ENCODE data around the gene CEP350.
"Not testable (repeated sequence)": the region's sequence is repeated elsewhere in the genome, so short reads cannot be mapped to it uniquely, and the experiment has no call there.

Gene CEP350

GRCh38 chr1:179958359-179958758, 3.7 kb downstream of the CEP350 start:
- Mint-ChIP-seq H3K4me1 (ENCODE audit: low read depth) (peaks cover 29% of the 10 kb centered on the region), H3K27me3 (ENCODE audit: low read depth) (no peaks in the 10 kb centered on the region), H3K27ac (no peak overlapping the region), H3K9me3 (no peaks in the 10 kb centered on the region), H3K4me3 (no peak overlapping the region), H3K36me3 (ENCODE audit: low read depth) (peaks cover 16% of the 10 kb centered on the region)

- not testable (repeated sequence) for H3K9me3 Mint-ChIP-seq; H3K27me3 Mint-ChIP-seq (ENCODE audit: low read depth); H3K4me3 Mint-ChIP-seq; H3K27ac Mint-ChIP-seq
- H3K4me1 Mint-ChIP-seq (ENCODE audit: low read depth) = peaks cover 25% of the 10 kb centered on the region
- H3K36me3 Mint-ChIP-seq (ENCODE audit: low read depth) = peaks cover 25% of the 10 kb centered on the region
These were observed 7.6 kb downstream of the CEP350 start for GRCh38 chr1:179962168-179962567.

DNA sequence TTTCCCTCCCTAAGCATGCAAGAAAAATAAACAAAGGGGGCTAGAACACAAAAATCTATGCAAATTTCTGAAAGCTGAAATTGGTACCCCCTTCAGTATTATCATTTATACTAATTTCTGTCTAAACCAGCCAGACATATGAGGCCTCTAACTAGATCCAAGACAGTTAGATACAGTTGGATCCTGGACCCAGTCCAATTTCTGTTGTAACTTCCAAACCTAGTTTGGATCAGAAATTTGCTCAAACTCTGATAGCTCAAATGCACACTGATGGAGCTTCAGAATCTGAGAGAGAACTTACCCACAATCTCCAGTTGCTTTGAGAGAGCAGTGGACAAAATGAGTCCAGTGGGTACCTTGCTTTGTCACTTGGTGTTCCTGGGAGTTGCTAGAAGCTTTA, 11.9 kb downstream of the CEP350 start:
- H3K4me3 Mint-ChIP-seq = no peak overlapping the region
- no peak overlapping the region for H3K27ac Mint-ChIP-seq
- H3K36me3 Mint-ChIP-seq (ENCODE audit: low read depth) = peaks cover 30% of the 10 kb centered on the region
- no peaks in the 10 kb centered on the region for H3K27me3 Mint-ChIP-seq (ENCODE audit: low read depth)
- H3K9me3 Mint-ChIP-seq = no peaks in the 10 kb centered on the region
- H3K4me1 Mint-ChIP-seq (ENCODE audit: low read depth) = peaks cover 33% of the 10 kb centered on the region

DNA sequence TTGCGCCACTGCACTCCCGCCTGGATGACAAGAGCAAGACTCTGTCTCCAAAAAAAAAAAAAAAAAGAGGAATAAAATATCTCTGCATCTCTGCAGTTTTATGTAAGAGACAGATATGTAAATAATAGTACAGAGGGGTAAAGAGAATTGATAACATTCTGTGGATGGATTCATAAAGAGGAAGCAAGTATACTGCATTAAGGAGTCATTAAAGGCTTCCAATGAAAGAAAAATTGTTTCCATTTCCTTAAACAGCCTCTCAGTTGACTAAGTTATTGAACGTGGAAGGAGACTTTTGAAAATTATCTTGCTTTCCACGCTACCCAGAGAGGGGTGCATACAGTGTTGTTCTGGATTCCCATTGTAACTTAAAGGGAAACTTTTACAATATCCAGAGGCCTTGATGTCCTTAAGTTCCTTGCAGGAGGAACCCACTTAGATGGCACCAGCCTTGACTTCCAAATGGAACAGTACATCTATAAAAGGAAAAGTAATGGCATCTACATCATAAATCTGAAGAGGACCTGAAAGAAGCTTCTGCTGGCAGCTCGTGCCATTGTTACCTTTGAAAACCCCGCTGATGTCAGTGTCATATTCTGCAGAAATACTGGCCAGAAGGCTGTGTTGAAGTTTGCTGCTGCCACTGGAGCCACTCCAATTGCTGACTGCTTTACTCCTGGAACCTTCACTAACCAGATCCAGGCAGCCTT, 13.8 kb downstream of the CEP350 start:
- Mint-ChIP-seq H3K4me1 (ENCODE audit: low read depth) (peaks cover 34% of the 10 kb centered on the region), H3K27ac (no peak overlapping the region), H3K4me3 (no peak overlapping the region)

DNA sequence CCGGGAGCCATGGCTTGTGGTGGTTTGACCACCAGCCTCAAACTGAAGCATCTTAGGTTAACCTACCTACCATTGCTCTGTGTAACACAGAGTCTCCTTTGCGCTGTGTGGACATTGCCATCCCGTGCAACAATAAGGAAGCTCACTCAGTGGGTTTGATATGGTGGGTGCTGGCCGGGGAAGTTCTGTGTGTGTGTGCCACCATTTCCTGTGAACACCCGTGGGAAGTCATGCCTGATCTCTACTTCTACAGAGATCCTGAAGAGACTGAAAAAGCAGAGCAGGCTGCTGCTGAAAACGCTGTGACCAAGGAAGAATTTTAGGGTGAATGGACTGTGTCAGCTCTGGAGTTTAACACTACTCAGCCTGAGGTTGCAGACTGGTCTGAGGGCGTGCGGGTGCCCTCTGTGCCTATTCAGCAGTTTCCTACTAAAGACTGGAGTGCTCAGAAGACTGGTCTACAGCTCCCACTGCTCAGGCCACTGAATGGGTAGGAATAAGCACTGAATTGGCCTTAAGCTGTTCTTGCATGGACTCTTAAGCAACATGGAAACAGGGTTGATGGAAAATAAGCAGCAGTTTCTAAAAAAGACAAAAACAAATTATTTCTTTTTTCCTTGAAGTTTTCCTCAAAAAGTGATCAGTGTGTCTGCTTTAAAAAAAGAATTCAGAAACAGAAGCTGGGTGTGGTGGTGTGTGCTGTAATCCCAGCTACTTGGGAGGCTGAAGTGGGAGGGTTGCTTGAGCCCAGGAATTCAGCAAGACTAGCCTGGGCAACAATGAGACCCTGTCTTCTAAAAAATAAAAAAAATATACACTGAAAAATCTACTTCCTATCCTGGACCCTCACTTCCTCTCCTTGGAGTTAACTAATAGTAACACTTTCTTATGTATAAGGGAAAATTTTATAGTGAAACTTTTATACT, 14.6 kb downstream of the CEP350 start:
- Mint-ChIP-seq H3K27ac (no peak overlapping the region), H3K36me3 (ENCODE audit: low read depth) (peaks cover 23% of the 10 kb centered on the region), H3K4me3 (no peak overlapping the region), H3K27me3 (ENCODE audit: low read depth) (no peaks in the 10 kb centered on the region), H3K9me3 (no peaks in the 10 kb centered on the region), H3K4me1 (ENCODE audit: low read depth) (peaks cover 27% of the 10 kb centered on the region)

More for the DNA sequence above, 13.8 kb downstream of the CEP350 start:
- Mint-ChIP-seq H3K27me3 (ENCODE audit: low read depth) (no peaks in the 10 kb centered on the region), H3K9me3 (no peaks in the 10 kb centered on the region), H3K36me3 (ENCODE audit: low read depth) (peaks cover 21% of the 10 kb centered on the region)

GRCh38 chr1:179969962-179970361, 15.4 kb downstream of the CEP350 start:
- Mint-ChIP-seq H3K4me3 (no peak overlapping the region), H3K4me1 (ENCODE audit: low read depth) (peaks cover 20% of the 10 kb centered on the region), H3K36me3 (ENCODE audit: low read depth) (peaks cover 23% of the 10 kb centered on the region), H3K9me3 (no peaks in the 10 kb centered on the region), H3K27ac (no peak overlapping the region), H3K27me3 (ENCODE audit: low read depth) (no peaks in the 10 kb centered on the region)

GRCh38 chr1:179971563-179972496, 17.2 kb downstream of the CEP350 start:
- H3K27ac Mint-ChIP-seq = no peak overlapping the region
- H3K36me3 Mint-ChIP-seq (ENCODE audit: low read depth) = peaks cover 17% of the 10 kb centered on the region
- no peaks in the 10 kb centered on the region for H3K27me3 Mint-ChIP-seq (ENCODE audit: low read depth)
- peaks cover 20% of the 10 kb centered on the region for H3K4me1 Mint-ChIP-seq (ENCODE audit: low read depth)
- H3K9me3 Mint-ChIP-seq = no peaks in the 10 kb centered on the region
- H3K4me3 Mint-ChIP-seq = no peak overlapping the region

DNA sequence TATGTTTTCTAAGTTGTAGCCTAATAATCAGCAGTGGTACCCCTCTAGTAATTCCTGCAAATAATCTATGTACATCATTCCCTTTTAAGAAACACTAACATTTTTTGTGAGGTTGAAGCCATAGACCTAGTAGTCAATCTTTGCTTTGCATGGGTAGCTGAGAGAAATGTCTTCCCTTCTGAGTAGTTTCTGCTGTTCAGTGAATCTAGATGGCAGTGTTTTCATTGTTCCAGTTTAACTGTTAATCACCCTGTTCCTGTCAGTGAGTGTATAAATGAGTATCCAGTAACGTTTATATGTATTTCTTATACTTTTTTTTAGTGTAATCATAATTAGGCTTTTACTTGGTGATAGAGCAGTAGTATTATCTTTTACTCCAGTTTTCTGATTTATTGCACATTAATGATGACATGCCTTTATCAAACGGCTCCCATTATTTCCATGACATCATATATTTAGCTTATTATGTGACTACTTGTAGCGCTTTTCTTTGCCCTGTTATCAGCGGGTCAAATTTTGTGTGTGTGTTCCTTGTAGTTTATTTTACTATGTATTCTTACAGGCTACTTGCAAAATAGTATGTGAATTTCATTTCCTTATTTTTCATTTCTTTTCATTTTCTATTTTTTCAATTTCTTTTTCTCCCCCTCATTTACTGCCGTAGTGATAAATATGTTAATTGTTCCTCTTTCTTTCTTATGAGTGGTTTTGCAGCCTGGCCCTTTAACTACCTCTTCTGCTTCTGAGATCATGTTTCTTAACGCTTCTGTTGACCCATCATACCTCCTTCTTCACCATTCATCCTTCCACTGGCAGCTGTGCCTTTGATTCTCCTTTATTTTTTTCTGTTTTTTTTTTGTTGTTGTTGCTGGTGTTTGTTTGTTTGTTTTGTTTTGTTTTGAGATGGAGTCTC, 18.8 kb downstream of the CEP350 start:
- Mint-ChIP-seq H3K9me3 (no peaks in the 10 kb centered on the region), H3K4me3 (no peak overlapping the region), H3K27ac (no peak overlapping the region), H3K27me3 (ENCODE audit: low read depth) (no peaks in the 10 kb centered on the region), H3K4me1 (ENCODE audit: low read depth) (peaks cover 20% of the 10 kb centered on the region), H3K36me3 (ENCODE audit: low read depth) (peaks cover 17% of the 10 kb centered on the region)

DNA sequence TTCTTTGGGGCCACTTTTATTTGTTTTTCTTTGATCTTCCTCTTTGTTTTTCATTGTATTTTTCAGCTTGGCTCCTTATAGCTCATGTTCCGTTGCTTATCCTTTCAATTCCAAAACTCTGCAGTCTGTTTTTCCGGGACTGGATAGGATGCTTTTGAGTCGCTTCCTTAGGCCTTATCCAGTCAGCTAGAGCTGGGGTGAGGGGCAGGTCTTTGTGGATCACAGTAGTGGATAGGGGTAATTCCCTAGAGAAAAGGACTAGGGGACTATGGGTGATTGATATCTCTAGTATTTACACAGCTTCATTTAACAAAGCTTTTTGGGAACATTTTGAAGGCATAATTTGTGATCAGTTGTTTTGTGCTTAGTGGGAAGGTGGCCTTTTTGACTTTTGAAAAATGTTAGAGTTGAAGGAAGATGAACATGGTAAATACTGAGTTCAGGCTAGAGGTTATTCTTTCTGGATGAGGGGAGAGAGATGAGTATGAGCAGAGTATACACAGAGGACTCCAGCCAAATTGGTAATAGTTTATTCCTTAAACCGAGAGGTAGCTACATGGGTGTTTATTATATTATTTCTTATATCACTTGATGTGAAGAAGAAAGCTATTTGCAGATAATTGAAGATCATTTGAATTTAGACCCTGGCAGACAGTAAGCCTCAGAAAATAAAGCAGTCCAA, 22.5 kb downstream of the CEP350 start:
- Mint-ChIP-seq H3K27me3 (ENCODE audit: low read depth) (no peaks in the 10 kb centered on the region), H3K4me3 (no peak overlapping the region), H3K9me3 (peaks cover 6% of the 10 kb centered on the region), H3K27ac (no peak overlapping the region), H3K4me1 (ENCODE audit: low read depth) (peaks cover 6% of the 10 kb centered on the region), H3K36me3 (ENCODE audit: low read depth) (peaks cover 11% of the 10 kb centered on the region)

DNA sequence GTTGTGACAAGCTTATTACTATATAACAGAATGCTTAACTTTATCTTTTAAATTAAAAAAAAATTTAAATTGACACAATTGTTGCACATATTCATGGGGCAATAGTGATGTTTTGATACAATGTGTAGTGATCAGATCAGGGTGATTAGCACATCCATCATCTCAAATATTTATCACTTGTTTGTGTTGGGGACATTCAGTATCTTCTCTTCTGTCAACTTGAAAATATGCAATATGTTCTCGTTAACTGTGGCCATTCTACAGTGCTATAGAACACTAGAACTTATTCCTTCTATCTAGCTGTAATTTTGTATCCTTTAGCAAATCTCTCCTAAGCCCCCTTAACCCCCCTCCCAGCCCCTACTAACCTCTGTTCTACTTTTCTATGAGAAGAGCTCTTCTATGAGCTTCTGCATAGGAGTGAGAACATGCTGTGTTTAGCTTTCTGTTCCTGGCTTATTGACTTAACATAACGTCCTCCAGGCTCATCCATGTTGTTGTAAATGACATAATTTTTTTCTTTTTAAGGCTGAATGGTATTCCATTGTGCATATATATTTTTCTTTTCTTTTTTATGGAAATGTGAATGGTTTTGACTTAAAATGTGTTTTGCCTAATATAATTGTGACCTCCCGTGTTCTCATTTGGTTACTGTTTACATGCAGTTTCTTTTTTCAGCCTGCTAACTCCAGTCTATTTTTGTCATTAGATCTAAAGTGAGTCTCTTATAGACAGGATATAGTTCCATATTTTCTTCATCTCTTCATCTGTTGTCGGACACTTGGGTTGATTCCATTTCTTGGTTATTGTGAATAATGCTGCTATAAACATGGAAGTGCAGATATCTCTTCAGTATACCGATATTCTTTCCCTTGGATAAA, 23.8 kb downstream of the CEP350 start:
- Mint-ChIP-seq H3K27me3 (ENCODE audit: low read depth) (no peaks in the 10 kb centered on the region), H3K9me3 (peaks cover 6% of the 10 kb centered on the region), H3K4me3 (no peak overlapping the region), H3K27ac (no peak overlapping the region), H3K36me3 (ENCODE audit: low read depth) (peaks cover 9% of the 10 kb centered on the region), H3K4me1 (ENCODE audit: low read depth) (peaks cover 4% of the 10 kb centered on the region)

DNA sequence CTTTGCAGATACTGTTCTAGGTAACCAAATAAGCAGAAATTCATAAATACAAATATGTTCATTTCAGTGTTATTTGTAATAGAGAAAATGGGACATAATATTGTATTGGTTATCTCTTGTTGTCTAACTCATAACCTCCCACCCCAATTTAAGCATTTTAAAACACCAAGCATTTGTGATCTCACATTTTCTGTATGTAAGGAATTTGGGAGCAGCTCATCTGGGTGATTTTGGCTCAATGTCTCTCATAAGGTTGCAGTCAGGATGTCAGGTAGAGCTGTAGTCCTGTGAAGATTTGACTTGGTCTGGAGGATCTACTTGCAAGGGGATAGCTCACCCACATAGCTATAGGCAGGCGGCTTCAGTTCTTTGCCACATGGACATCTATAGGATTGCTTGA, 29.5 kb downstream of the CEP350 start:
- H3K9me3 Mint-ChIP-seq = peaks cover 6% of the 10 kb centered on the region
- peaks cover 9% of the 10 kb centered on the region for H3K36me3 Mint-ChIP-seq (ENCODE audit: low read depth)
- H3K4me1 Mint-ChIP-seq (ENCODE audit: low read depth) = peaks cover 8% of the 10 kb centered on the region
- no peak overlapping the region for H3K27ac Mint-ChIP-seq
- H3K27me3 Mint-ChIP-seq (ENCODE audit: low read depth) = no peaks in the 10 kb centered on the region
- H3K4me3 Mint-ChIP-seq = no peak overlapping the region

DNA sequence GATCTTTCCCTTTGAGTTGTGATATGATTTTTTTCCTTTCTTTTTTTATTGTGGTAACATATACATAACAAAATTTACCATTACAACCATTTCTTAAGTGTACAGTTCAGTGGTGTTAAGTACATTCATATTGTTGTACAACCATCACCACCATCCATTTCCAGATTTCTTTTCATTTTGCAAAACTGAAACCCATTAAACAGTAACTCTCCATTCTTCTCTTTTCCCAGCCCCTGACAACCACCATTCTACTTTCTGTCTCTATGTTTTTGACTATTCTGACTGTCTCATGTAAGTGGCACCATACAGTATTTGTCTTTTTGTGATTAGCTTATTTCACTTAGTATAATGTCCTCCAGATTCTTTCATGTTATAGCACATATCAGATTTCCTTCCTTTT, 30.3 kb downstream of the CEP350 start:
- Mint-ChIP-seq H3K36me3 (ENCODE audit: low read depth) (peaks cover 9% of the 10 kb centered on the region), H3K27me3 (ENCODE audit: low read depth) (no peaks in the 10 kb centered on the region), H3K27ac (no peak overlapping the region), H3K4me3 (no peak overlapping the region), H3K9me3 (peaks cover under 1% of the 10 kb centered on the region), H3K4me1 (ENCODE audit: low read depth) (peaks cover 8% of the 10 kb centered on the region)
